Large intestine (tissue), 12 donors: ENCODE results near the gene MIB2. TPM values are rescaled to one million over a fixed set of nuclear protein-coding genes. Genes with fewer than 3 reads are reported as not detected.

Experiments used
- DNase-seq, 2 donors: peaks; one replicate each; pipeline versions ENCODE4 v3.0.0 to v3.0.0-alpha.2; 2013
- H3K27ac ChIP-seq: one replicate; pipeline ENCODE4 v1.5.1; 2013; ENCODE audit warnings: low read length
- H3K27me3 ChIP-seq: 2 replicates; pipeline ENCODE4 v1.6.1; 2013; ENCODE audit warnings: low read length; ENCODE audit not compliant: control insufficient read depth, insufficient read depth
- H3K36me3 ChIP-seq: 2 replicates; pipeline ENCODE4 v1.6.1; 2013; ENCODE audit warnings: low read length; ENCODE audit not compliant: control insufficient read depth, insufficient read depth
- H3K4me1 ChIP-seq: one replicate; pipeline ENCODE4 v1.6.1; 2013; ENCODE audit warnings: low read length; ENCODE audit not compliant: control insufficient read depth, insufficient read depth
- H3K4me3 ChIP-seq: one replicate; pipeline ENCODE4 v1.5.1; 2013; ENCODE audit warnings: low read length
- H3K9me3 ChIP-seq: one replicate; pipeline ENCODE4 v1.6.1; 2013; ENCODE audit warnings: mild to moderate bottlenecking, low read depth, low read length, moderate library complexity; ENCODE audit not compliant: control insufficient read depth
- WGBS: methylation state at CpG from one replicate; pipeline ENCODE4 v1.1.5; 2013; ENCODE audit warnings: low lambda C conversion rate; ENCODE audit not compliant: insufficient coverage; 5-methylcytosine and 5-hydroxymethylcytosine counted together
- long read RNA-seq, 11 donors: transcript quantifications; one replicate each; lab custom pipeline, GENCODE V29; 2026
- polyA plus RNA-seq: library from polyadenylated mRNA; unstranded; fragments of 120-200 nt; gene quantifications from one replicate; pipeline ENCODE4 v1.2.1, GENCODE V29; 2013

The MIB2 gene
- polyA plus RNA-seq = 49.8 TPM
- long read RNA-seq, donor 1, partial matches to known transcripts = 0 of 1 reads
- long read RNA-seq, donor 1, other reads (novel, unspliced or antisense) = 0 of 1 reads
- long read RNA-seq, donor 2, partial matches to known transcripts = 0 of 1 reads
- long read RNA-seq, donor 2, other reads (novel, unspliced or antisense) = 0 of 1 reads
- long read RNA-seq, donor 3 = 0 reads
- long read RNA-seq, donor 4 = 0 reads
- long read RNA-seq, donor 5, partial matches to known transcripts = 0 of 2 reads
- long read RNA-seq, donor 5, other reads (novel, unspliced or antisense) = 0 of 2 reads
- long read RNA-seq, donor 6, partial matches to known transcripts = 0 of 1 reads
- long read RNA-seq, donor 6, other reads (novel, unspliced or antisense) = 0 of 1 reads
- long read RNA-seq, donor 7 = 0 reads
- long read RNA-seq, donor 8 = 0 reads
- long read RNA-seq, donor 9, partial matches to known transcripts = 0 of 2 reads
- long read RNA-seq, donor 9, other reads (novel, unspliced or antisense) = 0 of 2 reads
- long read RNA-seq, donor 10, partial matches to known transcripts = 0 of 4 reads
- long read RNA-seq, donor 10, other reads (novel, unspliced or antisense) = 0 of 4 reads
- long read RNA-seq, donor 11, partial matches to known transcripts = 0 of 1 reads
- long read RNA-seq, donor 11, other reads (novel, unspliced or antisense) = 0 of 1 reads

- peak; percentile 95 to 98 for DNase-seq
- WGBS = no CpG with 5 or more reads among the region's 107 CpGs
- H3K4me1 ChIP-seq = peaks cover 10% of the 10 kb centered on the region
- peak within 1 kb of the TSS; percentile 100 for H3K27ac ChIP-seq
- H3K4me3 ChIP-seq = peak within 1 kb of the TSS; percentile 100
- H3K36me3 ChIP-seq = peaks cover 14% of the 10 kb centered on the region
- H3K9me3 ChIP-seq = no peaks in the 10 kb centered on the region
- H3K27me3 ChIP-seq = no peaks in the 10 kb centered on the region
Observed at GRCh38 chr1:1615256-1616044, at the start of gene MIB2. MIB2 (plus strand) TSS chr1:1615500; CDS start chr1:1623453, 7,953 bp downstream.

GRCh38 chr1:1567152-1567875, 48.0 kb upstream of the MIB2 start:
- Histone ChIP-seq H3K4me1 (no peaks in the 10 kb centered on the region), H3K27ac (no peak overlapping the region), H3K9me3 (no peaks in the 10 kb centered on the region), H3K36me3 (peaks cover 48% of the 10 kb centered on the region), H3K4me3 (no peak overlapping the region), H3K27me3 (no peaks in the 10 kb centered on the region)
- DNase-seq = no peak
- WGBS = 100% methylated on average over 1 of the region's 31 CpGs

- no CpG with 5 or more reads among the region's 10 CpGs for WGBS
- Histone ChIP-seq H3K4me3 (no peak overlapping the region), H3K27ac (no peak overlapping the region), H3K4me1 (peaks cover 1% of the 10 kb centered on the region), H3K36me3 (peaks cover 44% of the 10 kb centered on the region), H3K9me3 (no peaks in the 10 kb centered on the region), H3K27me3 (no peaks in the 10 kb centered on the region)
- DNase-seq = no peak
Observed at GRCh38 chr1:1567891-1568291, 47.4 kb upstream of the MIB2 start.

GRCh38 chr1:1569341-1569740, 46.0 kb upstream of the MIB2 start:
- H3K4me1 ChIP-seq = peaks cover 5% of the 10 kb centered on the region
- WGBS = 100% methylated on average over 1 of the region's 7 CpGs
- no peak for DNase-seq
- no peaks in the 10 kb centered on the region for H3K9me3 ChIP-seq
- H3K27ac ChIP-seq = no peak overlapping the region
- no peak overlapping the region for H3K4me3 ChIP-seq
- H3K36me3 ChIP-seq = peaks cover 30% of the 10 kb centered on the region
- no peaks in the 10 kb centered on the region for H3K27me3 ChIP-seq

GRCh38 chr1:1573843-1574720, 41.2 kb upstream of the MIB2 start:
- Histone ChIP-seq H3K9me3 (no peaks in the 10 kb centered on the region), H3K27ac (peak overlapping the region; percentile 98), H3K36me3 (peaks cover 17% of the 10 kb centered on the region), H3K27me3 (peaks cover 2% of the 10 kb centered on the region), H3K4me1 (peaks cover 23% of the 10 kb centered on the region), H3K4me3 (peak overlapping the region; percentile 92)
- WGBS = no CpG with 5 or more reads among the region's 96 CpGs
- peak in 1 of 2 donors; percentile 59 for DNase-seq

- DNase-seq = peak; percentile 93 to 96
- peak within 1 kb of the TSS; percentile 98 for H3K27ac ChIP-seq
Observed at GRCh38 chr1:1574721-1575537, 40.4 kb upstream of the MIB2 start, which contains the start of gene SSU72. SSU72 (minus strand) TSS chr1:1574863; CDS start chr1:1574557, 306 bp downstream.

GRCh38 chr1:1577367-1578011, 37.8 kb upstream of the MIB2 start:
- peak; percentile 76 to 83 for DNase-seq
- Histone ChIP-seq H3K27ac (peak overlapping the region; percentile 44), H3K4me3 (no peak overlapping the region), H3K4me1 (peaks cover 23% of the 10 kb centered on the region), H3K27me3 (peaks cover 8% of the 10 kb centered on the region), H3K9me3 (no peaks in the 10 kb centered on the region), H3K36me3 (peaks cover 2% of the 10 kb centered on the region)
- no CpG with 5 or more reads among the region's 10 CpGs for WGBS

More at GRCh38 chr1:1574721-1575537, 40.4 kb upstream of the MIB2 start, which contains the start of gene SSU72:
- Histone ChIP-seq H3K36me3 (peaks cover 11% of the 10 kb centered on the region), H3K4me3 (peak within 1 kb of the TSS; percentile 97), H3K27me3 (peaks cover 2% of the 10 kb centered on the region), H3K4me1 (peaks cover 23% of the 10 kb centered on the region), H3K9me3 (no peaks in the 10 kb centered on the region)
- no CpG with 5 or more reads among the region's 87 CpGs for WGBS

- no peaks in the 10 kb centered on the region for H3K36me3 ChIP-seq
- H3K27ac ChIP-seq = no peak overlapping the region
- H3K4me1 ChIP-seq = peaks cover 18% of the 10 kb centered on the region
- DNase-seq = no peak
- H3K4me3 ChIP-seq = no peak overlapping the region
- WGBS = no CpG with 5 or more reads among the region's 13 CpGs
- peaks cover 15% of the 10 kb centered on the region for H3K27me3 ChIP-seq
- H3K9me3 ChIP-seq = no peaks in the 10 kb centered on the region
Observed at GRCh38 chr1:1578371-1578940, 36.8 kb upstream of the MIB2 start.
